ENCODE data around the gene TRIM42. TPM values are rescaled to one million over a fixed set of nuclear protein-coding genes. Genes with fewer than 3 reads are reported as not detected.

The TRIM42 gene
- total RNA-seq (2021) (not detected in 2 replicates), Bru-seq, nascent RNA (percentile 4 among the genes with signal in this experiment), BruChase-seq, experiment 1, labeled RNA remaining after a 2-hour chase (percentile 9 among the genes with signal in this experiment), BruChase-seq, experiment 2, labeled RNA remaining after a 6-hour chase (percentile 4 among the genes with signal in this experiment)
- long read RNA-seq: 0 reads

GRCh38 chr3:140677764-140678163, at the start of gene TRIM42:
Gene TRIM42, plus strand, starts transcription at chr3:140678064. Its CDS starts 166 bp downstream, at chr3:140678230.
- no TSS peak for BruUV-seq (replicated peaks)
- H3K4me1 ChIP-seq (ENCODE audit: insufficient read depth, low read length, poor library complexity, severe bottlenecking): no peaks in the 10 kb centered on the region
- no peak within 1 kb of the TSS for H3K4me3 ChIP-seq (ENCODE audit: low read depth, low read length, poor library complexity, severe bottlenecking)
- H3K36me3 ChIP-seq (ENCODE audit: insufficient read depth, low read length, poor library complexity, severe bottlenecking): no peaks in the 10 kb centered on the region
- TF ChIP-seq, protein P1, sequence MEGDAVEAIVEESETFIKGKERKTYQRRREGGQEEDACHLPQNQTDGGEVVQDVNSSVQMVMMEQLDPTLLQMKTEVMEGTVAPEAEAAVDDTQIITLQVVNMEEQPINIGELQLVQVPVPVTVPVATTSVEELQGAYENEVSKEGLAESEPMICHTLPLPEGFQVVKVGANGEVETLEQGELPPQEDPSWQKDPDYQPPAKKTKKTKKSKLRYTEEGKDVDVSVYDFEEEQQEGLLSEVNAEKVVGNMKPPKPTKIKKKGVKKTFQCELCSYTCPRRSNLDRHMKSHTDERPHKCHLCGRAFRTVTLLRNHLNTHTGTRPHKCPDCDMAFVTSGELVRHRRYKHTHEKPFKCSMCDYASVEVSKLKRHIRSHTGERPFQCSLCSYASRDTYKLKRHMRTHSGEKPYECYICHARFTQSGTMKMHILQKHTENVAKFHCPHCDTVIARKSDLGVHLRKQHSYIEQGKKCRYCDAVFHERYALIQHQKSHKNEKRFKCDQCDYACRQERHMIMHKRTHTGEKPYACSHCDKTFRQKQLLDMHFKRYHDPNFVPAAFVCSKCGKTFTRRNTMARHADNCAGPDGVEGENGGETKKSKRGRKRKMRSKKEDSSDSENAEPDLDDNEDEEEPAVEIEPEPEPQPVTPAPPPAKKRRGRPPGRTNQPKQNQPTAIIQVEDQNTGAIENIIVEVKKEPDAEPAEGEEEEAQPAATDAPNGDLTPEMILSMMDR (conservative IDR thresholded peaks at IDR 0.05; ENCODE audit: low read depth, low read length): no peak
- TF ChIP-seq EZH2 (IDR thresholded peaks at IDR 0.05; ENCODE audit: borderline replicate concordance, low read depth, low read length, poor library complexity, severe bottlenecking): no peak
- ChIA-PET POLR2A (ENCODE audit: low non-redundant PET) (no interaction called here), CTCF (no interaction called here)
- H3K27me3 ChIP-seq (replicated peaks; ENCODE audit: insufficient read depth, low read depth, low read length, poor library complexity): no peaks in the 10 kb centered on the region
- no peak for DNase-seq (ENCODE audit: low spot score)
- intact Hi-C loops (cut with micrococcal nuclease; ENCODE audit: unreplicated experiment): no loop called here
- no peak within 1 kb of the TSS for H3K27ac ChIP-seq (ENCODE audit: low read depth, low read length, poor library complexity, severe bottlenecking)
- no peaks in the 10 kb centered on the region for H3K9me3 ChIP-seq (ENCODE audit: low read depth, low read length, poor library complexity, severe bottlenecking)

- intact Hi-C loops (cut with micrococcal nuclease; ENCODE audit: unreplicated experiment): no loop called here
- no peaks in the 10 kb centered on the region for H3K4me1 ChIP-seq (ENCODE audit: insufficient read depth, low read length, poor library complexity, severe bottlenecking)
- no peaks in the 10 kb centered on the region for H3K27me3 ChIP-seq (replicated peaks; ENCODE audit: insufficient read depth, low read depth, low read length, poor library complexity)
- ChIA-PET POLR2A (ENCODE audit: low non-redundant PET) (no interaction called here), CTCF (no interaction called here)
- H3K36me3 ChIP-seq (ENCODE audit: insufficient read depth, low read length, poor library complexity, severe bottlenecking): no peaks in the 10 kb centered on the region
- BruUV-seq (replicated peaks): no TSS peak
- H3K27ac ChIP-seq (ENCODE audit: low read depth, low read length, poor library complexity, severe bottlenecking): no peak overlapping the region
- TF ChIP-seq, protein P1 (conservative IDR thresholded peaks at IDR 0.05; ENCODE audit: low read depth, low read length): no peak
- no peak for TF ChIP-seq EZH2 (IDR thresholded peaks at IDR 0.05; ENCODE audit: borderline replicate concordance, low read depth, low read length, poor library complexity, severe bottlenecking)
- no peak overlapping the region for H3K4me3 ChIP-seq (ENCODE audit: low read depth, low read length, poor library complexity, severe bottlenecking)
- no peaks in the 10 kb centered on the region for H3K9me3 ChIP-seq (ENCODE audit: low read depth, low read length, poor library complexity, severe bottlenecking)
- DNase-seq (ENCODE audit: low spot score): no peak
Observed at GRCh38 chr3:140628606-140629005, 49.3 kb upstream of the TRIM42 start.

DNA sequence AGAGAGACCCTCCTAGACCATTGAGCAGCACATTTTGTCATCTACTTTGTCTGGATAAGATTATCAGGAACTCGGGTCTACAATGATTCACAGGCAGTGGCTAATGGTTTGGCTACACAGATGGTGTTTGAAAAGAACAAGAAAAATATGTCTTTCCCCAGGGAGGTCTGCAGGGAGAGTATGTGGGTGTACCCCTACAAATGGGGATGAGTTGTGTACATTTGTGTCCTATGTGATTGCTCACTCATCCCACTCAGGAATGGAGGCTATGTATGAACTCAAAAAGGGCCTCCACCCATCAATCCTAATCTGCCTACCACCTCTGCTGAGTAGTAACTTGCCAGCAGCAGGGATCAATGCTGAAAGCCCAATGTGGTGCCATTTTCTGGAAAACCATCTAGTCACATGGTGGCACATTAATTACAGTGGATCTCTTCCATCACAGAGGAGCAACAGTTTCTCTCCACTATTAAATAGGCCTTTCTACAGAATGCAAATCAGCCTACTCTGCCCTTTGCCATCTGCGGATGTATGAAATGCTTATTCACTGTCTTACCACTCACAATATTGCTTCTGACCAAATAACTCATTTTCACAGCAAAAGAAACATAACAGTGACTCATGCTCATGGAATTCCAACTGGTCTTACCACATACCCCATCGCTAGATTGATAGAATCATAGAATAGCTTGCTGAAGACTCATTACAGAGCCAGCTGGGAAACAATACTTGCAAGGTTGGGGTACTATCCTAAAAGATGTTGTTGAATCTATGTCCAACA, 48.3 kb upstream of the TRIM42 start:
- Histone ChIP-seq H3K4me3 (ENCODE audit: low read depth, low read length, poor library complexity, severe bottlenecking) (no peak overlapping the region), H3K27ac (ENCODE audit: low read depth, low read length, poor library complexity, severe bottlenecking) (no peak overlapping the region), H3K9me3 (ENCODE audit: low read depth, low read length, poor library complexity, severe bottlenecking) (no peaks in the 10 kb centered on the region), H3K4me1 (ENCODE audit: insufficient read depth, low read length, poor library complexity, severe bottlenecking) (no peaks in the 10 kb centered on the region), H3K27me3 (replicated peaks; ENCODE audit: insufficient read depth, low read depth, low read length, poor library complexity) (no peaks in the 10 kb centered on the region), H3K36me3 (ENCODE audit: insufficient read depth, low read length, poor library complexity, severe bottlenecking) (no peaks in the 10 kb centered on the region)
- ChIA-PET POLR2A (ENCODE audit: low non-redundant PET) (no interaction called here), CTCF (no interaction called here)
- no peak for TF ChIP-seq EZH2 (IDR thresholded peaks at IDR 0.05; ENCODE audit: borderline replicate concordance, low read depth, low read length, poor library complexity, severe bottlenecking)
- TF ChIP-seq, protein P1 (conservative IDR thresholded peaks at IDR 0.05; ENCODE audit: low read depth, low read length): no peak
- BruUV-seq (replicated peaks): no TSS peak
- DNase-seq (ENCODE audit: low spot score): peak; percentile 56
- intact Hi-C loops (cut with micrococcal nuclease; ENCODE audit: unreplicated experiment): no loop called here

Data from A673 (cell line).